ENCODE results near the gene TASL.
"Not testable (repeated sequence)": the region's sequence is repeated elsewhere in the genome, so short reads cannot be mapped to it uniquely, and the experiment has no call there.

TASL gene

GRCh38 chrX:30576881-30577280 is 685 bp downstream of the TASL start:
- DNase-seq = no peak
- Histone ChIP-seq H3K4me1 (ENCODE audit: control extremely low read depth in 1 of 4, control insufficient read depth in 4 of 4, insufficient read depth in 4 of 4, low read length in 3 of 4) (peaks cover 10 to 21% (median 19%) of the 10 kb centered on the region in 4 experiments), H3K27me3 (replicated peaks in 2 of 5; ENCODE audit: control insufficient read depth in 4 of 5, insufficient read depth in 5 of 5, low read length in 4 of 5) (peaks cover 0 to 3% (median 0%) of the 10 kb centered on the region in 5 experiments), H3K9me3 (ENCODE audit: control extremely low read depth in 1 of 5, control insufficient read depth in 4 of 5, insufficient read depth in 2 of 5, low read depth in 1 of 5, low read length in 4 of 5) (no peaks in the 10 kb centered on the region), H3K4me3 (ENCODE audit: control insufficient read depth in 1 of 7, extremely low read depth in 1 of 7, insufficient read depth in 4 of 7, low read depth in 2 of 7, low read length in 6 of 7) (peak overlapping the region in 6 of 7 experiments; percentile 64 to 88 (median 75)), H3K36me3 (ENCODE audit: control insufficient read depth in 4 of 4, insufficient read depth in 4 of 4, low read length in 3 of 4) (peaks cover 0 to 5% (median 1%) of the 10 kb centered on the region in 4 experiments), H3K27ac (ENCODE audit: insufficient read depth in 1 of 2, low read depth in 1 of 2, low read length in 2 of 2, poor library complexity in 1 of 2, severe bottlenecking in 2 of 2) (peak overlapping the region; percentile 87 to 93)
- POLR2A ChIA-PET = interaction anchor here (1.0 kb wide), 1 partner anchor 309 kb away, joined by 3 read pairs; no protein-coding TSS in a partner anchor
- CTCF ChIA-PET = interaction anchor here (0.7 to 1.4 kb wide), 2 partner anchors 15 to 78 kb away, joined by 3 read pairs; no protein-coding TSS in a partner anchor
- WGBS (ENCODE audit: insufficient coverage) = 52% methylated on average over 7 of the region's 8 CpGs

- Histone ChIP-seq H3K36me3 (ENCODE audit: control insufficient read depth in 4 of 4, insufficient read depth in 4 of 4, low read length in 3 of 4) (peaks cover 0 to 11% (median 4%) of the 10 kb centered on the region in 4 experiments), H3K27ac (ENCODE audit: insufficient read depth in 1 of 2, low read depth in 1 of 2, low read length in 2 of 2, poor library complexity in 1 of 2, severe bottlenecking in 2 of 2) (peak overlapping the region in 1 of 2 experiments; percentile 71), H3K27me3 (replicated peaks in 2 of 5; ENCODE audit: control insufficient read depth in 4 of 5, insufficient read depth in 5 of 5, low read length in 4 of 5) (peaks cover 0 to 3% (median 0%) of the 10 kb centered on the region in 5 experiments), H3K4me1 (ENCODE audit: control extremely low read depth in 1 of 4, control insufficient read depth in 4 of 4, insufficient read depth in 4 of 4, low read length in 3 of 4) (peaks cover 14 to 32% (median 20%) of the 10 kb centered on the region in 4 experiments), H3K4me3 (ENCODE audit: control insufficient read depth in 1 of 7, extremely low read depth in 1 of 7, insufficient read depth in 4 of 7, low read depth in 2 of 7, low read length in 6 of 7) (peak overlapping the region in 6 of 7 experiments; percentile 5 to 70 (median 35)), H3K9me3 (ENCODE audit: control extremely low read depth in 1 of 5, control insufficient read depth in 4 of 5, insufficient read depth in 2 of 5, low read depth in 1 of 5, low read length in 4 of 5) (no peaks in the 10 kb centered on the region)
- WGBS (ENCODE audit: insufficient coverage) = 60% methylated on average over 2 of the region's 3 CpGs
- DNase-seq = no peak
- CTCF ChIA-PET = no interaction called here
- POLR2A ChIA-PET = no interaction called here
Measured at GRCh38 chrX:30573125-30573524, 4.4 kb downstream of the TASL start.

GRCh38 chrX:30572678-30573077 is 4.9 kb downstream of the TASL start:
- no peak for DNase-seq
- Histone ChIP-seq H3K27ac (ENCODE audit: insufficient read depth in 1 of 2, low read depth in 1 of 2, low read length in 2 of 2, poor library complexity in 1 of 2, severe bottlenecking in 2 of 2) (peak overlapping the region in 1 of 2 experiments; percentile 71), H3K27me3 (replicated peaks in 2 of 5; ENCODE audit: control insufficient read depth in 4 of 5, insufficient read depth in 5 of 5, low read length in 4 of 5) (peaks cover 0 to 3% (median 0%) of the 10 kb centered on the region in 5 experiments), H3K9me3 (ENCODE audit: control extremely low read depth in 1 of 5, control insufficient read depth in 4 of 5, insufficient read depth in 2 of 5, low read depth in 1 of 5, low read length in 4 of 5) (no peaks in the 10 kb centered on the region), H3K4me3 (ENCODE audit: control insufficient read depth in 1 of 7, extremely low read depth in 1 of 7, insufficient read depth in 4 of 7, low read depth in 2 of 7, low read length in 6 of 7) (peak overlapping the region in 6 of 7 experiments; percentile 19 to 70 (median 40)), H3K36me3 (ENCODE audit: control insufficient read depth in 4 of 4, insufficient read depth in 4 of 4, low read length in 3 of 4) (peaks cover 0 to 11% (median 4%) of the 10 kb centered on the region in 4 experiments), H3K4me1 (ENCODE audit: control extremely low read depth in 1 of 4, control insufficient read depth in 4 of 4, insufficient read depth in 4 of 4, low read length in 3 of 4) (peaks cover 14 to 33% (median 20%) of the 10 kb centered on the region in 4 experiments)
- ChIA-PET CTCF (interaction anchor here (1.0 kb wide), 1 partner anchor 130 kb away, joined by 3 read pairs; no protein-coding TSS in a partner anchor), POLR2A (no interaction called here)
- 40% methylated on average over 1 of the region's 4 CpGs for WGBS (ENCODE audit: insufficient coverage)

GRCh38 chrX:30572004-30572403 is 5.6 kb downstream of the TASL start:
- Histone ChIP-seq H3K36me3 (ENCODE audit: control insufficient read depth in 4 of 4, insufficient read depth in 4 of 4, low read length in 3 of 4) (peaks cover 0 to 11% (median 6%) of the 10 kb centered on the region in 4 experiments), H3K9me3 (ENCODE audit: control extremely low read depth in 1 of 5, control insufficient read depth in 4 of 5, insufficient read depth in 2 of 5, low read depth in 1 of 5, low read length in 4 of 5) (no peaks in the 10 kb centered on the region), H3K27ac (ENCODE audit: insufficient read depth in 1 of 2, low read depth in 1 of 2, low read length in 2 of 2, poor library complexity in 1 of 2, severe bottlenecking in 2 of 2) (peak overlapping the region in 1 of 2 experiments; percentile 71), H3K27me3 (replicated peaks in 2 of 5; ENCODE audit: control insufficient read depth in 4 of 5, insufficient read depth in 5 of 5, low read length in 4 of 5) (peaks cover 0 to 3% (median 0%) of the 10 kb centered on the region in 5 experiments), H3K4me1 (ENCODE audit: control extremely low read depth in 1 of 4, control insufficient read depth in 4 of 4, insufficient read depth in 4 of 4, low read length in 3 of 4) (peaks cover 14 to 33% (median 20%) of the 10 kb centered on the region in 4 experiments), H3K4me3 (ENCODE audit: control insufficient read depth in 1 of 7, extremely low read depth in 1 of 7, insufficient read depth in 4 of 7, low read depth in 2 of 7, low read length in 6 of 7) (peak overlapping the region in 2 of 7 experiments; percentile 31 to 33)
- ChIA-PET POLR2A (no interaction called here), CTCF (interaction anchor here (0.7 to 1.0 kb wide), 3 partner anchors 37 to 131 kb away, joined by 3 read pairs; no protein-coding TSS in a partner anchor)
- no peak for DNase-seq
- WGBS (ENCODE audit: insufficient coverage) = no CpG with 5 or more reads among the region's 1 CpG

GRCh38 chrX:30570505-30570904 is 7.1 kb downstream of the TASL start:
- Histone ChIP-seq H3K4me1 (ENCODE audit: control extremely low read depth in 1 of 4, control insufficient read depth in 4 of 4, insufficient read depth in 4 of 4, low read length in 3 of 4) (peaks cover 14 to 31% (median 20%) of the 10 kb centered on the region in 4 experiments), H3K4me3 (ENCODE audit: control insufficient read depth in 1 of 7, extremely low read depth in 1 of 7, insufficient read depth in 4 of 7, low read depth in 2 of 7, low read length in 6 of 7) (no peak overlapping the region), H3K36me3 (ENCODE audit: control insufficient read depth in 4 of 4, insufficient read depth in 4 of 4, low read length in 3 of 4) (peaks cover 0 to 11% (median 6%) of the 10 kb centered on the region in 4 experiments), H3K27me3 (replicated peaks in 2 of 5; ENCODE audit: control insufficient read depth in 4 of 5, insufficient read depth in 5 of 5, low read length in 4 of 5) (peaks cover 0 to 3% (median 0%) of the 10 kb centered on the region in 5 experiments), H3K27ac (ENCODE audit: insufficient read depth in 1 of 2, low read depth in 1 of 2, low read length in 2 of 2, poor library complexity in 1 of 2, severe bottlenecking in 2 of 2) (no peak overlapping the region), H3K9me3 (ENCODE audit: control extremely low read depth in 1 of 5, control insufficient read depth in 4 of 5, insufficient read depth in 2 of 5, low read depth in 1 of 5, low read length in 4 of 5) (no peaks in the 10 kb centered on the region)
- ChIA-PET CTCF (interaction anchor here (1.1 to 1.6 kb wide), 4 partner anchors 40 to 145 kb away, joined by 3 to 4 read pairs (median 4); no protein-coding TSS in a partner anchor), POLR2A (no interaction called here)
- 83% methylated on average over 1 of the region's 1 CpG for WGBS (ENCODE audit: insufficient coverage)
- peak in 2 of 3 donors; percentile 55 to 74 for DNase-seq

- 88% methylated on average over 4 of the region's 4 CpGs for WGBS (ENCODE audit: insufficient coverage)
- ChIA-PET CTCF (no interaction called here), POLR2A (no interaction called here)
- DNase-seq = peak in 2 of 3 donors; percentile 52 to 67
- Histone ChIP-seq H3K9me3 (ENCODE audit: control extremely low read depth in 1 of 5, control insufficient read depth in 4 of 5, insufficient read depth in 2 of 5, low read depth in 1 of 5, low read length in 4 of 5) (peaks cover 0 to 2% (median 0%) of the 10 kb centered on the region in 5 experiments), H3K4me3 (ENCODE audit: control insufficient read depth in 1 of 7, extremely low read depth in 1 of 7, insufficient read depth in 4 of 7, low read depth in 2 of 7, low read length in 6 of 7) (no peak overlapping the region), H3K27ac (ENCODE audit: insufficient read depth in 1 of 2, low read depth in 1 of 2, low read length in 2 of 2, poor library complexity in 1 of 2, severe bottlenecking in 2 of 2) (peak overlapping the region in 1 of 2 experiments; percentile 5), H3K27me3 (replicated peaks in 2 of 5; ENCODE audit: control insufficient read depth in 4 of 5, insufficient read depth in 5 of 5, low read length in 4 of 5) (no peaks in the 10 kb centered on the region), H3K4me1 (ENCODE audit: control extremely low read depth in 1 of 4, control insufficient read depth in 4 of 4, insufficient read depth in 4 of 4, low read length in 3 of 4) (peaks cover 4 to 15% (median 5%) of the 10 kb centered on the region in 4 experiments), H3K36me3 (ENCODE audit: control insufficient read depth in 4 of 4, insufficient read depth in 4 of 4, low read length in 3 of 4) (peaks cover 0 to 26% (median 9%) of the 10 kb centered on the region in 4 experiments)
Measured at GRCh38 chrX:30568136-30568535, 9.4 kb downstream of the TASL start.

- peak in 2 of 3 donors; percentile 11 to 40 for DNase-seq
- POLR2A ChIA-PET; H3K9me3 ChIP-seq (ENCODE audit: control extremely low read depth in 1 of 5, control insufficient read depth in 4 of 5, insufficient read depth in 2 of 5, low read depth in 1 of 5, low read length in 4 of 5); H3K4me1 ChIP-seq (ENCODE audit: control extremely low read depth in 1 of 4, control insufficient read depth in 4 of 4, insufficient read depth in 4 of 4, low read length in 3 of 4); H3K4me3 ChIP-seq (ENCODE audit: control insufficient read depth in 1 of 7, extremely low read depth in 1 of 7, insufficient read depth in 4 of 7, low read depth in 2 of 7, low read length in 6 of 7); H3K27ac ChIP-seq (ENCODE audit: insufficient read depth in 1 of 2, low read depth in 1 of 2, low read length in 2 of 2, poor library complexity in 1 of 2, severe bottlenecking in 2 of 2); CTCF ChIA-PET; H3K27me3 ChIP-seq (replicated peaks in 2 of 5; ENCODE audit: control insufficient read depth in 4 of 5, insufficient read depth in 5 of 5, low read length in 4 of 5): not testable (repeated sequence)
- peaks cover 6 to 43% (median 17%) of the 10 kb centered on the region in 4 experiments for H3K36me3 ChIP-seq (ENCODE audit: control insufficient read depth in 4 of 4, insufficient read depth in 4 of 4, low read length in 3 of 4)
- no CpG with 5 or more reads among the region's 5 CpGs for WGBS (ENCODE audit: insufficient coverage)
Measured at GRCh38 chrX:30563070-30563469, 14.5 kb downstream of the TASL start.
